HG03432 (cell line): ENCODE data around the gene NKX1-1.
"Not testable (repeated sequence)": the region's sequence is repeated elsewhere in the genome, so short reads cannot be mapped to it uniquely, and the experiment has no call there.

Experiments used
- ATAC-seq: cut with Tn5 transposase; IDR thresholded peaks from one replicate; pipeline ENCODE4 v1.9.1; 2021; ENCODE audit warnings: mild to moderate bottlenecking, moderate library complexity; ENCODE audit not compliant: unreplicated experiment

The NKX1-1 gene

DNA sequence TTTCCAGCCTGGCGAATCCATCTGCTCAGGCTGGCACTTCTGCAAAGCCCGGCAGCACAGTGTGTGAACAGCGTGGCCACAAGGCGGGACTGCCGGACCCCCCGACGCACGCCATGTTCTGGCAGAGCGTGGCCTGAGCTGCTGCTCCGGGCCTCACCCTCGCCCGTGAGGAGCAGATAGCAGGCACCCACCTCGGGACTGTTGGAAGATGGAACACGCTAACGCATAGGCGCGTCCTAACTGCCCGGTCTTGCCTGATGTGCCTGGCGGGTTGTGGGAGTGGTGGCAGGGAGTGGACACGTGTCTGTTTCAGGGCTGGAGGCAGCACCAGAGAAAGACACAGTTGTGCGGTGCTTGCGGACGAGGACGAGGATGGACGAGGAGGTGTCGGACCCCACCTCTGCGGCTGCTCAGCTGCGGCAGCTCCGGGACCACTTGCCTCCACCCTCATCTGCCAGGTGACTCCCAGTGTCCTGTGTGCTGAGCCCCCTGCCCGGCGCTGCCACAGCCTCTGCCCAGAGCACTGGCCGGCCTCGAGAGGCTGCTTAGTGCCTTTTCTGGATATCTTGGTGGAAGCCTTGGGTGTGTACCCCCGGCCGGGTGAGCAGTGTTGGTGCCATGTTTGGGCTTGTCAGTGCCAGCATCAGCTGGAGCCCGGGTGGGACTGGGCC, 31.1 kb downstream of the NKX1-1 start:
- no peak for ATAC-seq

- no peak for ATAC-seq
Observed at GRCh38 chr4:1374706-1375045, 31.6 kb downstream of the NKX1-1 start.

- no peak for ATAC-seq
Observed at GRCh38 chr4:1373892-1374705, 32.1 kb downstream of the NKX1-1 start.

DNA sequence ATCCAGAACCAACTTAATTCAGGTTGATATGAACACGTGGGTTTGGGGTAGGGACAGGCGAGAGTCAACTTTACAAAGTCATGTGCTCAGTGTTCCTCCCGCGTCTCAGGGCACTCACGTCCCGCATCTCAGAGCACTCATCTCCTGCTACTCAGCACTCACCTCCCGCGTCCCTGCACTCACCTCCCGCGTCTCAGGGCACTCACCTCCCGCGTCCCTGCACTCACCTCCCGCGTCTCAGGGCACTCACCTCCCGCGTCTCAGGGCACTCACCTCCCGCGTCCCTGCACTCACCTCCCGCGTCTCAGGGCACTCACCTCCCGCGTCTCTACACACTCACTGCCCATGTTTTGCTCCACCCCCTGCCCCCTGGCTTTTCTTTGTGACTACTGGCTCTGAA, 33.7 kb downstream of the NKX1-1 start:
- ATAC-seq, result not testable (repeated sequence)

GRCh38 chr4:1371176-1372165, 34.8 kb downstream of the NKX1-1 start:
- ATAC-seq, result no peak

GRCh38 chr4:1370321-1371124, 35.7 kb downstream of the NKX1-1 start:
- ATAC-seq, result no peak

- no peak for ATAC-seq
Observed at GRCh38 chr4:1369479-1370079, 36.7 kb downstream of the NKX1-1 start.

DNA sequence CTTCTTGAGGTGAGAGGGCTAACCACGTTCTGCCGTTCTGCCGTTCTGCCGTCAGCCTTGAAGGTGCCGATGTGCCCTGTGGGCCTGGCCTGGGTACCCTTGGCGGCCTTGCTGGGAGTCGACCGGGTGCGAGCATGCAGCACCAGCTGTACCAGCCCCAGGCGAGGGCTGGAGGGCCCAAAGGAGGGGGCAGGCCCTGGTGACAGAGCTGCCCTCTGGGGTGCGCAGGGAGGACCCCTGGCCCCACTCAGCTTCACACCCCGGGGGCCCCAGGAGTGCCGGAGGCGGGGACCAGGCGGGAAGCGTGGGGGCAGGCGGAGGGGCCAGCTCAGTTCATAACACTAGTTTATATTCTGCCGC, 37.2 kb downstream of the NKX1-1 start:
- ATAC-seq, result no peak

GRCh38 chr4:1368421-1369090, 37.7 kb downstream of the NKX1-1 start:
- ATAC-seq, result no peak

DNA sequence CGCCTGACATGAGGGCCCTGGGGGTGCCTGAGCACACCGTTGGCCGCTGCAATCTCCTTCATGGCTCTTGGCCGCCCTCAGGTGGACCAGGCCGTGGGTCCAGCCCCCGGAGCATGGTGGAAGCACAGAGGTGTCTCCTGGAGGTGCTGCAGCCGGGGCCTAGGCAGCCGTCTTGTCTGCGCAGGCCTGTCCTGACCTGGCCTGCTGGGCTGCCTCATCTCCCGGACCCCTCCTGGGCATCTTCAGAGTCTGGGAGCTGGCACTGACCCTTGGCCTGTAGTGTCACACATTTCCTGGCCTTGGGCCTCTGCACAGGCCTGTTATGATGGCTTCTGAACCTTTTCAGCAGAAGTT, 38.3 kb downstream of the NKX1-1 start:
- ATAC-seq, result no peak

- ATAC-seq, result no peak
Observed at GRCh38 chr4:1367230-1367935, 38.9 kb downstream of the NKX1-1 start.

DNA sequence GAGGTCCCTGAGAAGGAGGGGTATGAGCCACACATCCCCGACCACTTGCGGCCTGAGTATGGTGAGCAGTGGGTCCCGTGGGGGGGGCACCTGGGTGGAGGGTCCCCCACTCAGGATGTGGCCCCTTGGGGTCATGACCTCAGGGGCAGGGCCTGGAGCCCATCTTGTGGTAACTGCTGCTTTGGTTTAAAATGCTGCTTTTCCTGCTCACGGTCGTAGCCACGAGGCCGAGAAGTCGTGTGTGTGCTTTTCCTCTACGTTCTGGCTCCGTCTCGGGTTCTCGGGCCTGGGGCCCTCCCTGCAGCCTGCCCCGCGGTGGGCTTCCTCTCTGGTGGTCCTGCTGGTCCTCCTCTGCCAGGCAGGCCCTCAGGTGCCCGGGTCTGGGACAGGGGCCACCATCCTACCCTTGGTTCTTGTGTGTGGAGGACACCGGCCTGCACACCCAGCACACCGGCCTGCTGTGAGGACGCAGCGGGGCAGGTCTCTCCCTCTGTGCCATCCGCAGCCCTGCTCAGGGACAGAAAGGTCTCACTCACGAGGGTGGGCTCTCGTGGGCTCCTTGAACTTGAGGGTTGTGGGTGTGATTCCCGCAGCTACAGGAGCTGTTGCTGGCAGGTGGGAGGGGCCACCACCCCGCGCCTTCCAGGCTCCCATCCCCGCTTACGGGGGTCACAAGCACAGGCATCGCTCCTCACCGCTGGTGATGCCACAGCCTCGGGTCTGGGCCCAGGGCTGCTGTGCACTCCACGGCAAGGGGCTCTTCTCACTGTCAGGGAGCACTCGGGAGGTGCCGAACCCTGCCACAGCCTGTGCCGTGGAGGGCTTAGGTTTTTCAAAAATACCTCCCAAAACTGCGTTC, 39.6 kb downstream of the NKX1-1 start:
- ATAC-seq, result no peak

DNA sequence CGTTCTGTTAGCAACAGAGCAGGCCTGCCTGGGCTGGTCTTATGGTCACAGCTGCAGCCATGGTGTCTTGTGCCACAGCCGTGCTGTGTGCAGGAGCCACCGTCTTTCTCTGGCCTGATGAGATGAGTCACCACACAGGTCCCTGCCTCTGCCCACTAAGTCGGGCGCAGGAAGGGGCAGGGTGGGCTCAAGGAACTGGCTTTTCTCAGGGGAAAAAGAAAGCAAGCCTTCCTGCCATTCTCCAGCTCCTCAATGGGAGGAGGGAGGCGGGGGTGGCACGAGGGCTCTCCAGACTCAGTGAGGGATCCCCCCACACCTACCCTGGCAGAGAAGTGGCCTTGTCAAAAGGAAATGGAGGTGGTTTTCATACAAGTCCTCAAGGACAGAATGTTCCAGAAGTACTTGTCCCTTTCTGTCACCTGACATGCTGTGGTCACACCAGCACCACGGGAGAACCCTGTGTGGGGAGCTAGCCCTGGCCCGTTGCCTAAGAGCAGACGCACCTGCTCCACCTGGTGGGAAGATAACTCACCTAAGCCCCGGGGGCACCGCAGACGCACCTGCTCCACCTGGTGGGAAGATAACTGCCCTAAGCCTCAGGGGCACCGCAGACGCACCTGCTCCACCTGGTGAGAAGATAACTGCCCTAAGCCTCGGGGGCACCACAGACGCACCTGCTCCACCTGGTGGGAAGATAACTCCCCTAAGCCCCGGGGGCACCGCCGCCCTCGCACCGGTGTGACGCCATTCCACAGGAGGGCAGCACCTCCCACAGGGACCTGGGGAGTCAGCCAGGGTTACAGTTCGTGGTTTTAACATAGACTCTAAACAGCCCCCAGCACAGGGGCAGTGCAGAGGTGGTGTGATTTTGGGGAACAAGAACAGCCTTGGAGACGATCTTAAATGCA, 40.7 kb downstream of the NKX1-1 start:
- ATAC-seq, result no peak

GRCh38 chr4:1364748-1365147, 41.5 kb downstream of the NKX1-1 start:
- ATAC-seq, result no peak

- no peak for ATAC-seq
Observed at GRCh38 chr4:1364217-1364616, 42.0 kb downstream of the NKX1-1 start.

DNA sequence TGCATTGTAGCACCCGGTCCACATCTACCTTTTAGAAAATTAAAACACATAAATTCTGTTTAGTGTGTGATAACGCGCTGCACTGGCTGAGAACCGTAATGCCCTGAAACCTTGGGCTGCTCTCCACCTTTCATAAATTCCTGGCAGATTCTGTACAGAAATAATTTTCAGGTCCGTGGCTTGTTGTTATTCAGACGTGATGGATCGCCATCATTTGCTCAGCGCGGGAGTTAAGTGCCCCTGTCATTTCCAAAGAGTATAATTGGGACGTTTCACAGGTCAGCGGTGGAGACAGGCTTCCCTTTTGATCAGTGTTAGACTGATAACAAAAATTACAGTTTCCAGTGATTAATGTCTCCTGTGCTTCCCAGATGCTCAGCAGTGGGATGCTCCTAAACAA, 42.7 kb downstream of the NKX1-1 start:
- no peak for ATAC-seq

GRCh38 chr4:1362521-1362920, 43.7 kb downstream of the NKX1-1 start:
- no peak for ATAC-seq
